SIG-M5 treated with dmso at 0.1 percent for 504 hours (cell line): ENCODE results near the gene DNAH3.
"Not testable (repeated sequence)": the region's sequence is repeated elsewhere in the genome, so short reads cannot be mapped to it uniquely, and the experiment has no call there.

Experiments used
- DNase-seq: peaks from one replicate; lab custom pipeline; 2025; ENCODE audit not compliant: unreplicated experiment; lab: John Stamatoyannopoulos, UW

DNAH3 gene

DNA sequence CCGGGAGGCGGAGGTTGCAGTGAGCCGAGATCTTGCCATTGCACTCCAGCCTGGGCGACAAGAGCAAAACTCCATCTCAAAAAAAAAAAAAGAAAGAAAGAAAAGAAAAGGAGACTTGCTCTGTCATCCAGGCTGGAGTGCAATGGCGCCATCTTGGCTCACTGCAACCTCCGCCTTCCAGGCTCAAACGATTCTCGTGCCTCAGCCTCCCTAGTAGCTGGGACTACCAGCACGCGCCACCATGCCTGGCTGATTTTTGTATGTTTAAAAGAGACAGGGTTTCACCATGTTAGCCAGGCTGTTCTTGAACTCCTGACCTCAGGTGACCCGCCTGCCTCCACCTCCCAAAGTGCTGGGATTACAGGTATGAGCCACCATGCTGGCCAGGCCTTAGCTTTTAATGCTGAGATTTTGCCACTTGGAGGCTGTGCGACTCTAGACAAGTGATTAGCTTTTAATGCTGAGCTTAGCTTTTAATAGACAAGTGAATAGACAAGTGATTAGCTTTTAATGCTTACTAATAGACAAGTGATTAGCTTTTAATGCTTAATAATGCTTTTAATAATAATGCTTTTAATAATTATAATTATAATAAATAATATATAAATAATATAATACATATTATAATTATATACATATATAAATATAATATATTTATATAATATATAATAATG is 17.4 kb upstream of the DNAH3 start:
- no peak for DNase-seq

DNA sequence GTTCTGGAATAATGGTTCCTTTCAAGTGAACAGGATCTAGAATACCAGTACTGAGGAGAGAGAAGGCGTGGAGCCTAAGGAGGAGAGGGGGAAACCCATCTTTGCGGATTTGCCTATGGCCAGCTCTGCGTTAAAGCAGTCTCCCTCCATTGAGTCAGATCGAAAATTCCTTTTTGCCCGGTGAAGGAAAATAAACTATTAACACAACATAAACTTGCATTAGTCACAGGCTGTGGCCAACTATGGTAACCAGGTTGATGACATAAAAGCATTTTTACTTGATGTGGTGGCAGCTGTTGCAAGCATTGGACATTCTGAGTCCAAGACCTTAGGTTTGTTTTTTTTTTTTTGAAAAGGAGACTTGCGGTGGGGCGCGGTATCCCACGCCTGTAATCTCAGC is 16.7 kb upstream of the DNAH3 start:
- DNase-seq = no peak

DNA sequence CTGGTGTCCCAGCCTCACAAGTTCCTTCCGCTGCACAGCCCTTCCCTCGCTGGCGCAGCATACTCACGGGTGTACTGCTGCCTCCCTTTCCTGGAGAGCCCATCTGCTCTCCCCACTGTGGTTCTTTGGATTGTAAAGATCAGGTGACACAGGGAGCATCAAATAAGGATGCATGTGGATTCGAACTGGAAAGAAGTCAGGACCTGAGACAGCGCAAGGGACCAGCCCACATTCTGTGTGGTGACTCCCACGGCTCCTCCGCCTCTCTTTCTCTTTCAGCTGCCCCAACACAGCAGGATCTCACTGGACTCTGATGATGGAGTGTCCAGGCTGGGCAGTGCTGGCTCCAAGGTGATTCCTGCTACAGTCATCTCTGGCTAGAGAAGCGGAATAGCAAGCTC is 15.9 kb upstream of the DNAH3 start:
- no peak for DNase-seq

DNA sequence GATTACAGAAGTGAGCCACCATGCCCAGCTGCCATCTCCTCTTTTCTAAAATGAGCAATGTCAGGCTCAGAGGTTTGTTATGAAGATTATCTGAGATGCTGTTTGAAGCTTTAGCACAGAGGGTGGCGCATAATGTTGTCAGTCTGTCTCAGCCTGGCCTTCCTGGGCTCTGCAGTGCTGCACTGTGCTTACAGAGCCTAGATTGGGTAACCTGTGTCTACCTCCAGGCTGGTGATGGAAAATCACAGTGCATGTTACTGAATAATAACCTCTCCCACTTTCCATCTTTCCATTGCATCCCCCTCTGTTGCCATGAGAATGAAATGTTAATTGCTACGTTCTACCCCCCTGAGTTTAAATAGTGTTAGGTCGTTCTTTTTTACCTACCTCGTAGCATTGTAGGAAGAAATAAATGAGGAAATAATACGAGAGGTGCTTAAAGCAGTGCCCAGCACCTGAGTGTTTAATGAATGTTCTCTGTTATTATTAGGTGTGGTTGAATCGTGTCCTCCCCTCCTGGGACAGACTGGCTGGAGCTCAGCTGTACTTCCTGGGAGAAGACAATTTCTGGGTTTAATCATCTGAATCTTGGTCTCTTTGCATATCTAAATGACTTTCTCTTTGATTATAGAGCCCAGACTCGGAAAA is 14.0 kb upstream of the DNAH3 start:
- no peak for DNase-seq

- DNase-seq = no peak
These were observed 12.9 kb upstream of the DNAH3 start for GRCh38 chr16:21163576-21163975.

DNA sequence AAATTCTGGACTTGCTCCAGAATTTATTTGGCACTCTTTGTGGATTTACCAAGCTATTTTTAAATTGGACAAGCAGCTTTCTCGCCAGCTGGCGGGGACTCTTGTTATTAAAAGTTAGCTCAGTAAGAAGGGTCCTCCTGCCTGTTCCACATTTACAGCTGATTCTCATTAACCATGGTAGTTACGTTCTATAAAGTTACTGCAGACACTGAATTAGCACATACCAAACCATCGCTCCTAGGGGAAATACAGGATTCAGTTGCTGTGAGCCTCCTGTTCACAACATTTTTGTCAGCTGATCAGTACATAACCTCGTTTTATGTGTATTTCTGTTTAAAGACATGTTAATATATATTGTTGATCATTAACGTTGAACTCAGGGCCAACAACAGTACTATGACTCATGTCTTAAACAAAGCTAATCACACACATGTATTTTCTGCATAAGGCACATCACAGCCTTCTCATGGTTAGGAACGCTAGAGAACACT is 12.1 kb upstream of the DNAH3 start:
- no peak for DNase-seq

- DNase-seq = no peak
These were observed 10.6 kb upstream of the DNAH3 start for GRCh38 chr16:21161211-21161610.

GRCh38 chr16:21160276-21160675 is 9.6 kb upstream of the DNAH3 start:
- DNase-seq = no peak

GRCh38 chr16:21159281-21159951 is 8.8 kb upstream of the DNAH3 start:
- peak; percentile 34 for DNase-seq

DNA sequence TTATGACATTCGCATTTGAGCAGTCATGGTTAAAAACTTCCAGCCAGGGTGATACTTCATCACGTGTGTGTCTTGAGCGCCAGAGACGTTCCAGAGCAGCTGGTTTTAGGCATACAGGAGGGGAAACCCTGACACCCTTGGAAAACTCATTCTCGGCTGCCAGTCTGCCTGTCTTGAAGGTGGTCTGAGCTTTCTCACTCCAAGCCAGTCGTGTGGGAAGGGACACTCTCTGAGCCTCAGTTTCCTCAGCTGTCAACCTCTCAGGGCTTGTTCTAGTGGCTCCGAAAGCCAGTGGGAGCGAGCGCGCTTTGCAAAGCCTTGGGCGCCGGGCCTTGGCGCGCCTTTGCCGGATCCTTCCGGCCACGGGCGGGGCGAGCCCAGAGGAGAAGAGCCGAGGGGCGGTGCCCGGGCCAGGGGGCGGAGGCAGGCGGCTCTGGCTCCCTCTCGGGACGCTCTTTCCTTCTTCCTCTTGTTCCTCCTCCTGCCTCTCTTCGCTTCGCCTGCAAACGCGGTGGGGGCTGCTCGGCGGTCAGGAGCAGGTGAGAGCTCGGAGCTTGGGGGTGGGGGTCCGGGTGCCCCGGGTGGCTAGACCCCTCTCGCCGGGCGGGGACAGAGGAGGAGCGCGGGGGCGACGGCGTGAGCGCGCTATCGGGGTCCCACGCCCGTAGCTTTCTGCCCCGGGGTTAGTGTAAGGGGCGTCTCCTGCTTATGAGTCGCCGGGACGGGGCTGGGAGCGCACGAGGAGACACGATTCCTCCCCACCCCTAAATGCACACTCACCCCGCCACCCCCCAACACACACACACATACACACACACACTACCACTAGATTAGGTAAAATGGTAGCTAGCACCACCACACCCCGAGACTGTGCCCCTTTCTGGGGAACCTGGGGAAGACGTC is 7.8 kb upstream of the DNAH3 start, which contains the start of gene LDAF1:
Gene LDAF1 (plus strand): TSS at position 467 of the 903 bp plus-strand sequence. CDS start 2,509 bp downstream, outside the sequence.
- peak; percentile 80 for DNase-seq

GRCh38 chr16:21157632-21158031 is 7.0 kb upstream of the DNAH3 start:
- DNase-seq = no peak

DNA sequence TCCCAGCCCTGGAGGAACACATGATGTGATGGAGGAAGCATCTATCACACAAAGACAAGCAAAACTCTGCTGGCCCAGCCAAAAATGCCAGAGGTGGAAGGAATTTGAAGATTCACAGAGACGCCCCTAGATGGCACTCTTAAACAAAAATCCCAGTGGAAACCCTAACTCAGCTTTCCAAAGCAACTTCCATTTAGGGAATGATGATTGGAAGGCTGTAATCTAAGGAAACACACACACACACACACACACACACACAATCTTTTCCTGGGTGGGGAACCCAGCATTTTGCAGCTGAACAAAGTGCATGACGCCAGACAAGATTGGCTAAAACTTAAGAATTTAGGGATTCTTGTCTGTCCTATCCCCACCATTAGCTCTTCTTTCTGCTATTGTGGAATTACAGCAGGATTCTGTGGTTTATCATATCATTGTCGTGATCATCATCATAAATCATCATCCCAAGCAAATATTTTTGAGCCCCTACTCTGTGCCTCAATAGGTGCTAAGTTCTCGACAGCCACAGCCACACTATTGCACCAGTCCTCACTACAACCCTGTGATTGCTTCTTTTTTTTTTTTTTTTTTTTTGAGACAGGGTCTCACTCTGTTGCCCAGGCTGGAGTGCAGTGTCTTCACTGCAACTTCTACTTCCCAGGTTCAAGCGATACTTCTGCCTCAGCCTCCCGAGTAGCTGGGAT is 6.3 kb upstream of the DNAH3 start:
- DNase-seq = peak; percentile 14

- not testable (repeated sequence) for DNase-seq
These were observed 5.4 kb upstream of the DNAH3 start for GRCh38 chr16:21156011-21156410.

- not testable (repeated sequence) for DNase-seq
These were observed 2.6 kb upstream of the DNAH3 start for GRCh38 chr16:21153124-21153729.

GRCh38 chr16:21152160-21153030 is 1.7 kb upstream of the DNAH3 start:
- DNase-seq = not testable (repeated sequence)

DNA sequence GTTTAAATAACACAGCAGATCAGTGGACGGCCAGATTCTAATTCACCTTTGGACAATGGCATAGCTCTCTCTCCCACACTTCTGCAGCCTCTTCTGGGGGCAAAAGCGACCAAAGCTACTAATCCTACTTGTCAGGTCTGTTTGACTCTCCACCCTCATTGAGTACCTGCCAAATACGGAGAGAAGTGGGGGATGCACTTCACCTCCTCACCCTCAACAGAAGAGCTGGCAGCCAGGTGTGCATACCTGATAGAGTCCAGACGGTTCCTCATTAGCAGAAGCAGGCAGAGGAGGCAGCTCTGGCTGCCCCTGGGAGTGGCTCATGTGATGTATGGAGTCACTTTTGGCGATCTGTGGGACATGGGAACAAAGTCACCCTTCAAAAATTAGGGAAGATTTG is 4.9 kb downstream of the DNAH3 start:
- no peak for DNase-seq

GRCh38 chr16:21134053-21134452 is 16.6 kb downstream of the DNAH3 start:
- no peak for DNase-seq

DNA sequence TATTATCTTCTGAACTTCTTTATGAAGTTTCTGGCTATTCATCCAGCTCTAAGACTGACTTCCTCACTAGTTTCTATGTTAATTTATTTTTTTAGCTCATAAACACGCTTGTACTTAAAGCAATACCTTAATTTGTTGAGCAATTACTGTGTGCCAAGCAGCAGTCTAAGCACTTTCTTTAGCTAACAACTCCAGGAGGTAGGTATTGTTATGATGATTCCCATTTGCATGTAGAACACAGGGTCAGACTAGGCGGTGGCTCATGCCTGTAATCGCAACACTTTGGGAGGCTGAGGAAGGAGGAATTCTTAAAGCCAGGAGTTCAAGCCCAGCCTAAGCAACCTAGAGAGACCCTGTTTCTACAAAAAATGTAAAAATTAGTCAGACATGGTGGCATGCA is 19.8 kb downstream of the DNAH3 start:
- no peak for DNase-seq

DNA sequence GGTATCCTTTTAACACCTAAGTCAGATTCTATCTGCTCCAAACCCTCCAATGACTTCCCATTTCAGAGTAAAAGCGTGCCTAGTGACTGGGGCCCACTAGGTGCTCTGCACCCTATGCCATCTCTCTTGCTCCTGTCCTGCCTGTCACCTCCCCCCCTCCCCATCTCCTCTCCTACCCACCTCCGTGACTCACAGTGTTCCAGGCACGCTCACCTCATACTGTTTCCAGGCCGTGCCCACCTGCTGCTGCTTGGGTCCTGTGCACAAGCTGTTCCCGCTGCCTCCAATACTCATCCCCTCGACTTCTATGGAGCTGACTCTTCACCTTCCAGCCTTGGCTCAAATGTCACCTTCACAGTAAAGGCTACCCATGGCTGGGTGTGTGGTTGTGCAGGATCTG is 21.7 kb downstream of the DNAH3 start:
- no peak for DNase-seq
